GM12865 (cell line): ENCODE results near the gene TM4SF1.

Experiments
- DNase-seq: peaks from one replicate; pipeline ENCODE4 v3.0.0; 2010; ENCODE audit warnings: low read depth
- H3K4me3 ChIP-seq: 2 replicates; pipeline ENCODE4 v1.5.1; 2011; ENCODE audit warnings: mild to moderate bottlenecking, low read depth, low read length, control low read depth
- CTCF ChIP-seq: IDR thresholded peaks from 2 replicates; pipeline ENCODE4 v1.5.1; 2011; ENCODE audit warnings: low read length, control low read depth, low read depth, inconsistent platforms; ENCODE audit not compliant: insufficient read depth; ENCODE audit errors: missing control alignments

The TM4SF1 gene

GRCh38 chr3:149363053-149363452, 14.4 kb downstream of the TM4SF1 start:
- no peak for TF ChIP-seq CTCF
- no peak overlapping the region for H3K4me3 ChIP-seq
- no peak for DNase-seq

GRCh38 chr3:149362366-149362765, 15.1 kb downstream of the TM4SF1 start:
- no peak overlapping the region for H3K4me3 ChIP-seq
- DNase-seq, result no peak
- no peak for TF ChIP-seq CTCF

DNA sequence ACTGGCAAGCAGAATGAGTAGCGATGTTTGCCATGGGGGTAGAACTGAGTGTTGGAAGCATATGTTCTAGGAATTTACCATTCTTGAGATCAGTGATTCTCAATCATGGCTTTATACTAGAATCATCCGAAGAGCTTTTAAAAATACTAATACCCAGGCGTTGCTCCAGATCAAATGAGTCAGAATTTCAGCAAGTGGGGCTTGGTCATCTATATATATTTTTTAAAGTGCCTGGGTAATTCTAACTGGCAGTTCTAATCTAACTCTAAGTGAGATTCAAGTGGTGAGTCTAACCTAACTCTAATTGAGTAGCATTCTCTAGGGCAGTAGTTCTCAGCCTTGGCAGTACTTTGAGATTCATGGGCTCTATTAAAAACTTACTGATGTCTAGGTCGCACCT, 20.8 kb downstream of the TM4SF1 start:
- DNase-seq, result no peak

DNA sequence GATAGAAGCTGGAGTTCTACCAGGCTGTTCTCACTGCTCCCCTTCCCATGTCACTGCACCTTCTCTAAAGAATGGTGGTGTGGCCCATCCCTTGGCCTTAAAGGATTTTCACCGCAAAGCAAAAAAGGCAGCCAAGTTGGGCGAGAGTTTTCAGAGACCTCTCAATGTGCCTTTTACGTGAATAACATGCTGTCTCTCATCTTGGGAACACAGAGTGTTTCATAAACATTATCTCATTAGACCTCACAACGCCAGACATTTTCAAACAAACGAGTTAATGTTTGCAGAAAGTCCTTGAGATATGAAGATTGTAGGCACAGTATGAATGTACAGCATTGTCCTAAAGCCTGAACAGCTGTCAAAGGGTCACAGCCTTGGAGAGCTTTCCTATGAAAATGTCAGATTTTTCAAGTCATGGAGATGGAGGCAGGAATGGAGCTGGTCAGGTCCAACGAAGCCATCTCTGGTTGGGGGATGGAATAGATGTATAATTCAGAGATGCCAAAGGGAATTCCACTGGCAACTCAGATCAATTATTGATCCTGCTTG, 21.3 kb downstream of the TM4SF1 start:
- TF ChIP-seq CTCF, result no peak
- no peak overlapping the region for H3K4me3 ChIP-seq
- DNase-seq, result no peak

More for the DNA sequence above, 20.8 kb downstream of the TM4SF1 start:
- H3K4me3 ChIP-seq, result no peak overlapping the region
- no peak for TF ChIP-seq CTCF

GRCh38 chr3:149353581-149354184, 23.8 kb downstream of the TM4SF1 start:
- H3K4me3 ChIP-seq, result no peak overlapping the region
- DNase-seq, result no peak
- TF ChIP-seq CTCF, result no peak

DNA sequence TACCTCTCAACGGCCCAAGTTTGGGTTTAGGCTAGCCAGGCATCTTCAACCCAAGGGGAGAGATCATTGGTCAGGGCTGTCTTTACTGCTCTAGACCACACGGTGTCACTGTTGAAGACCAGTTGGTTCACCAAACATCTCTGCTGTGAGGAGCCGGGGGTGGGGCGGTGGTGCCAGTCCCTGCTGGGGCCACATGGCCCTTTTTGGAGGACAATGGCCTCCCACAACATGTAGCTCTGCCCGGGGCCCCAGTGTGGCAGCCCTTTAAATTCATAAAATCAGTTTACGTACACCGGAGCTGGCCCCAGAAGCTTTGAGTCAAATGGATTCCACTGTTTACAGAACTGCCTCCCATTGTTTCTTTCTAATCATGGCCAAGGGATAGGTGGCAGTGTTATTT, 24.9 kb downstream of the TM4SF1 start:
- H3K4me3 ChIP-seq, result no peak overlapping the region
- peak; percentile 73 for TF ChIP-seq CTCF
- DNase-seq, result peak; percentile 63

DNA sequence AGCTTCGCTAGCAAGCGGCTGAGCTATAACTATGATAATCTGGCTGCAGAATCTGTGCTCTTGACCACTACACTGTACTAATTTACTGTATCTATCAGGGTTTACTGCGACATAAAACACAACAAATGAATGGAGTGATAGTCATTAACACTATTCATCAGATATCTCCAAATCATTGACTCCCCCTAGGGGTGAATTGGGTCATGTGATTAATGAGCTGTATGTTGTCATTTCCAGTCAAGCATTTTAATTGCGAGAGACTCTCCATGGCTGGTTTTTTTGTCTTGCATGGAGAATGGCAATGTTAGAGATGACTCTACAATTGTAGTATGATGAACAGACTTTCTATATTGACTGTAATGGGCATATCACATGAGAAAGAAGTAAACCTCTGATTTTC, 33.5 kb downstream of the TM4SF1 start:
- DNase-seq, result peak; percentile 12
- no peak for TF ChIP-seq CTCF
- H3K4me3 ChIP-seq, result no peak overlapping the region
